HCT116 (cell line): ENCODE results near the gene MED13L. TPM values are rescaled to one million over a fixed set of nuclear protein-coding genes. Genes with fewer than 3 reads are reported as not detected.
A peak's percentile ranks its signal among the peaks of the same experiment; 100 is the strongest.

Experiments
- ATAC-seq: fragments of 200-7000 bp; cut with Tn5 transposase; 2 replicates; pipeline ENCODE4 v1.9.1; 2020; ENCODE audit warnings: mild to moderate bottlenecking, moderate library complexity
- BruUV-seq: library from RNA; stranded (reverse); fragments of 400-500 nt; replicated peaks from 2 replicates; lab custom pipeline; 2021; lab: Mats Ljungman, UMichigan
- CTCF ChIA-PET: fragments of 300-600 bp; sonication (Branson Sonifier 250); formaldehyde crosslinking; loops from one replicate; lab custom pipeline; 2021; ENCODE audit warnings: antibody characterized with exemption; lab: Charles Lee
- POLR2A ChIA-PET: fragments of 300-600, 350-600 bp; sonication (Branson Sonifier 250); formaldehyde crosslinking; loops from one replicate; lab custom pipeline; 2021; ENCODE audit warnings: antibody characterized with exemption; lab: Charles Lee
- RAD21 ChIA-PET, 2 experiments: fragments of 300-600 bp; sonication (Branson Sonifier 250); formaldehyde crosslinking; loops; one replicate each; lab custom pipeline; 2023; ENCODE audit warnings: low total read pairs in 2 of 2; ENCODE audit not compliant: uncharacterized antibody in 2 of 2, unreplicated experiment in 2 of 2, low non-redundant PET in 1 of 2; lab: Charles Lee
- DNase-seq: peaks from one replicate; pipeline ENCODE4 v3.0.0-alpha.2; 2010; ENCODE audit warnings: low read depth, low spot score
- H2AFZ ChIP-seq: fragments of 200-600 bp; shearing (Covaris generic), sonication (generic); 2 replicates; pipeline ENCODE4 v1.6.1; 2017; ENCODE audit warnings: low read depth, mixed run types, mixed read lengths, antibody characterized with exemption, low read length; ENCODE audit not compliant: poor library complexity, severe bottlenecking
- H3K27ac ChIP-seq: 2 replicates; pipeline ENCODE4 v1.5.1; 2012; ENCODE audit warnings: low read depth, low read length
- H3K27me3 ChIP-seq: fragments of 200-600 bp; sonication (generic); 2 replicates; pipeline ENCODE4 v1.6.1; 2016; ENCODE audit warnings: mixed run types, low read length, mixed read lengths; ENCODE audit not compliant: insufficient read depth
- H3K36me3 ChIP-seq, 2 experiments: fragments of 200-500 bp in 1 of 2; fragments of 200-600 bp in 1 of 2; sonication (Bioruptor generic) in 1 of 2; sonication (generic) in 1 of 2; 2 replicates each; pipeline versions ENCODE4 v1.5.1 to v1.6.1; 2014 to 2016; ENCODE audit warnings: low read length in 2 of 2, inconsistent platforms in 1 of 2, mixed read lengths in 1 of 2, mixed run types in 1 of 2; ENCODE audit not compliant: insufficient read depth in 2 of 2, control insufficient read depth in 1 of 2
- H3K4me1 ChIP-seq, 2 experiments: fragments of 200-600 bp in 1 of 2; sonication (generic) in 1 of 2; 2 replicates each; pipeline versions ENCODE4 v1.5.1 to v1.6.1; 2012 to 2017; ENCODE audit warnings: low read length in 2 of 2, inconsistent platforms in 1 of 2, mild to moderate bottlenecking in 1 of 2, mixed read lengths in 1 of 2, mixed run types in 1 of 2, moderate library complexity in 1 of 2; ENCODE audit not compliant: insufficient read depth in 2 of 2, control insufficient read depth in 1 of 2
- H3K4me2 ChIP-seq: fragments of 200-600 bp; sonication (generic); 2 replicates; pipeline ENCODE4 v1.6.1; 2017; ENCODE audit warnings: mixed run types, low read length, mixed read lengths
- H3K4me3 ChIP-seq, 2 experiments: fragments of 200-600 bp in 1 of 2; sonication (generic) in 1 of 2; replicated peaks in 1 of 2; 2 replicates each; pipeline ENCODE4 v1.5.1; 2011 to 2016; ENCODE audit warnings: low read length in 2 of 2, control low read depth in 1 of 2, low read depth in 1 of 2, mild to moderate bottlenecking in 1 of 2, mixed read lengths in 1 of 2, mixed run types in 1 of 2
- H3K79me2 ChIP-seq: fragments of 200-600 bp; sonication (generic); 2 replicates; pipeline ENCODE4 v1.6.1; 2017; ENCODE audit warnings: mild to moderate bottlenecking, mixed run types, low read length, moderate library complexity, mixed read lengths; ENCODE audit not compliant: insufficient read depth
- H3K9ac ChIP-seq: fragments of 200-600 bp; sonication (generic); 2 replicates; pipeline ENCODE4 v1.6.1; 2016; ENCODE audit warnings: low read length, mixed read lengths
- H3K9me2 ChIP-seq: fragments of 200-600 bp; sonication (generic), shearing (Covaris generic); 2 replicates; pipeline ENCODE4 v1.6.1; 2017; ENCODE audit warnings: mixed run types, mild to moderate bottlenecking, moderate library complexity; ENCODE audit not compliant: insufficient read depth
- H3K9me3 ChIP-seq, 2 experiments: fragments of 200-500 bp in 1 of 2; fragments of 200-600 bp in 1 of 2; sonication (Bioruptor generic) in 1 of 2; sonication (generic) in 1 of 2; 2 replicates each; pipeline ENCODE4 v1.6.1; 2014 to 2017; ENCODE audit warnings: low read length in 2 of 2, mixed read lengths in 2 of 2, inconsistent platforms in 1 of 2, low read depth in 1 of 2, mild to moderate bottlenecking in 1 of 2, mixed run types in 1 of 2, moderate library complexity in 1 of 2; ENCODE audit not compliant: control insufficient read depth in 1 of 2, insufficient read depth in 1 of 2
- H4K20me1 ChIP-seq: fragments of 200-600 bp; sonication (generic), shearing (Covaris generic); 2 replicates; pipeline ENCODE4 v1.6.1; 2017; ENCODE audit warnings: mixed run types, mild to moderate bottlenecking, moderate library complexity; ENCODE audit not compliant: insufficient read depth
- CTCF ChIP-seq, 3 experiments: fragments of 200-600 bp in 1 of 3; sonication (generic) in 1 of 3; IDR thresholded peaks in 2 of 3; conservative IDR thresholded peaks in 1 of 3; 2 replicates each; pipeline ENCODE4 v1.5.1; 2012 to 2017; ENCODE audit warnings: low read depth in 2 of 3, low read length in 2 of 3, antibody characterized with exemption in 1 of 3, borderline replicate concordance in 1 of 3, control low read depth in 1 of 3, mild to moderate bottlenecking in 1 of 3, mixed read lengths in 1 of 3, mixed run types in 1 of 3, moderate library complexity in 1 of 3; ENCODE audit not compliant: insufficient read depth in 1 of 3
- JUND ChIP-seq: IDR thresholded peaks from 2 replicates; pipeline ENCODE4 v1.6.1; 2012
- RAD21 ChIP-seq: IDR thresholded peaks from 2 replicates; pipeline ENCODE4 v1.6.1; 2012; ENCODE audit warnings: low read depth, mild to moderate bottlenecking
- ZNF274 ChIP-seq: fragments of 200-500 bp; sonication (Bioruptor generic); IDR thresholded peaks from 2 replicates; pipeline ENCODE4 v1.6.1; 2014; ENCODE audit warnings: mild to moderate bottlenecking, low read depth, low read length, inconsistent platforms
- intact Hi-C: fragments of 100-400 bp; cut with micrococcal nuclease; formaldehyde crosslinking; loops from 2 replicates; pipeline ENCODE4 v1.10.0; 2022
- total RNA-seq: library from RNA; stranded (reverse); gene quantifications from one replicate; pipeline ENCODE4 v1.2.1, GENCODE V29; 2021; ENCODE audit not compliant: unreplicated experiment

MED13L gene
- total RNA-seq, 1 experiment from 2014 or later, result 176 TPM

GRCh38 chr12:115998794-115999478 lies 278.6 kb downstream of the MED13L start (continued):
- no peak for TF ChIP-seq JUND
- TF ChIP-seq RAD21, result no peak
- TF ChIP-seq, all 23 proteins: peak for 0

GRCh38 chr12:115998119-115998633 lies 279.3 kb downstream of the MED13L start:
- intact Hi-C loops, result loop anchor here (2.0 to 5.0 kb wide), 3 partner anchors 239 to 709 kb away; no protein-coding TSS in a partner anchor
- H3K9me2 ChIP-seq, result no peaks in the 10 kb centered on the region
- RAD21 ChIA-PET, result no interaction called here
- POLR2A ChIA-PET, result no interaction called here
- BruUV-seq, result no TSS peak
- H3K27me3 ChIP-seq, result no peaks in the 10 kb centered on the region
- no peak overlapping the region for H3K9ac ChIP-seq
- CTCF ChIA-PET, result interaction anchor here (0.9 to 1.8 kb wide), 4 partner anchors 14 to 699 kb away, joined by 3 to 4 read pairs (median 3); no protein-coding TSS in a partner anchor
- TF ChIP-seq ZNF274, result no peak
- TF ChIP-seq CTCF (IDR thresholded peaks at IDR 0.05 in 2 of 3, conservative IDR thresholded peaks at IDR 0.05 in 1 of 3; ENCODE audit: borderline replicate concordance in 1 of 3, insufficient read depth in 1 of 3, low read depth in 2 of 3, low read length in 2 of 3), result peak; percentile 48 to 82 (median 68); a peak in 5 of 6 replicates
- peak; percentile 61 for TF ChIP-seq RAD21
- H3K36me3 ChIP-seq, result peaks cover 20 to 43% of the 10 kb centered on the region in 2 experiments
- H4K20me1 ChIP-seq, result 0 out of 2 replicates have a peak, but pooled peaks cover 8% of the 10 kb centered on the region
- peak; percentile 69 for ATAC-seq
- H3K9me3 ChIP-seq, result no peaks in the 10 kb centered on the region
- H3K4me2 ChIP-seq, result no peak overlapping the region
- DNase-seq, result peak; percentile 32
- peak overlapping the region; percentile 14; the same call in 1 of the 2 replicates for H3K27ac ChIP-seq
- H3K4me1 ChIP-seq, result peaks cover 0 to 9% of the 10 kb centered on the region in 2 experiments; a peak in 1 of 4 replicates
- H3K79me2 ChIP-seq, result peaks cover 63% of the 10 kb centered on the region
- no peak overlapping the region for H2AFZ ChIP-seq
- no peak overlapping the region for H3K4me3 ChIP-seq
